Daoy (cell line): ENCODE results near the gene NCK2. TPM values are rescaled to one million over a fixed set of nuclear protein-coding genes. Genes with fewer than 3 reads are reported as not detected.
A peak's percentile ranks its signal among the peaks of the same experiment; 100 is the strongest.

Experiments used
- DNase-seq: peaks from one replicate; pipeline ENCODE4 v3.0.0-alpha.2; 2015; ENCODE audit warnings: low read depth
- total RNA-seq: library from RNA; depleted of rRNA; stranded (reverse); fragments of >200 nt; shearing (Covaris generic); gene quantifications from 2 replicates; pipeline ENCODE4 v1.2.3, GENCODE V29; 2014; rRNA removed

The NCK2 gene
- 20.5 and 25.7 TPM in 2 replicates for total RNA-seq

- peak; percentile 24 for DNase-seq
Observed at GRCh38 chr2:105744909-105745853, at the start of gene NCK2. NCK2 (plus strand) TSS chr2:105744912; CDS start chr2:105855064, 110,152 bp downstream.

GRCh38 chr2:105697781-105698449, 46.8 kb upstream of the NCK2 start:
- no peak for DNase-seq

GRCh38 chr2:105698820-105699219, 45.9 kb upstream of the NCK2 start:
- DNase-seq = no peak

GRCh38 chr2:105701042-105701441, 43.7 kb upstream of the NCK2 start:
- no peak for DNase-seq

- DNase-seq = no peak
Observed at GRCh38 chr2:105708697-105709096, 36.0 kb upstream of the NCK2 start.

GRCh38 chr2:105711394-105711793, 33.3 kb upstream of the NCK2 start:
- DNase-seq = no peak

- peak; percentile 85 for DNase-seq
Observed at GRCh38 chr2:105712166-105712915, 32.4 kb upstream of the NCK2 start.

- peak; percentile 79 for DNase-seq
Observed at GRCh38 chr2:105712981-105713596, 31.6 kb upstream of the NCK2 start.

GRCh38 chr2:105714141-105714540, 30.6 kb upstream of the NCK2 start:
- DNase-seq = no peak

- no peak for DNase-seq
Observed at GRCh38 chr2:105718846-105719481, 25.7 kb upstream of the NCK2 start.

- DNase-seq = no peak
Observed at GRCh38 chr2:105721991-105722511, 22.7 kb upstream of the NCK2 start.

GRCh38 chr2:105722726-105723297, 21.9 kb upstream of the NCK2 start:
- no peak for DNase-seq

GRCh38 chr2:105723431-105723830, 21.3 kb upstream of the NCK2 start:
- no peak for DNase-seq

- no peak for DNase-seq
Observed at GRCh38 chr2:105725388-105725787, 19.3 kb upstream of the NCK2 start.

- no peak for DNase-seq
Observed at GRCh38 chr2:105730170-105730569, 14.5 kb upstream of the NCK2 start.

GRCh38 chr2:105731511-105731910, 13.2 kb upstream of the NCK2 start:
- DNase-seq = no peak

GRCh38 chr2:105732101-105732500, 12.6 kb upstream of the NCK2 start:
- no peak for DNase-seq

- DNase-seq = no peak
Observed at GRCh38 chr2:105732955-105733607, 11.6 kb upstream of the NCK2 start.

- DNase-seq = no peak
Observed at GRCh38 chr2:105733875-105734274, 10.8 kb upstream of the NCK2 start.
